Effector memory CD4-positive, alpha-beta T cell (primary cell): ENCODE results near the gene SMARCA5.
A peak's percentile ranks its signal among the peaks of the same experiment; 100 is the strongest.

Experiments used
- DNase-seq, 3 donors: peaks; one replicate each; pipeline ENCODE4 v3.0.0-alpha.2; 2020
- H3K27ac ChIP-seq: 2 replicates; pipeline ENCODE4 v1.7.0; 2013; ENCODE audit warnings: mild to moderate bottlenecking, low read length, moderate library complexity; ENCODE audit not compliant: insufficient read depth, poor library complexity, severe bottlenecking
- H3K27me3 ChIP-seq: replicated peaks from 2 replicates; pipeline ENCODE4 v1.7.0; 2013; ENCODE audit warnings: mild to moderate bottlenecking, low read length; ENCODE audit not compliant: insufficient read depth, control insufficient read depth, poor library complexity, severe bottlenecking
- H3K36me3 ChIP-seq: 2 replicates; pipeline ENCODE4 v1.7.0; 2013; ENCODE audit warnings: mild to moderate bottlenecking, low read length, moderate library complexity; ENCODE audit not compliant: control insufficient read depth, insufficient read depth
- H3K4me1 ChIP-seq: 2 replicates; pipeline ENCODE4 v1.7.0; 2013; ENCODE audit warnings: low read length, mild to moderate bottlenecking; ENCODE audit not compliant: control insufficient read depth, insufficient read depth, poor library complexity, severe bottlenecking
- H3K4me3 ChIP-seq: 2 replicates; pipeline ENCODE4 v1.7.0; 2013; ENCODE audit warnings: low read length, low read depth, mild to moderate bottlenecking; ENCODE audit not compliant: insufficient read depth, poor library complexity, severe bottlenecking
- H3K9me3 ChIP-seq: 2 replicates; pipeline ENCODE4 v1.7.0; 2013; ENCODE audit warnings: mild to moderate bottlenecking, low read length, moderate library complexity; ENCODE audit not compliant: control insufficient read depth

The SMARCA5 gene

GRCh38 chr4:143559757-143560147 lies 46.2 kb downstream of the SMARCA5 start:
- Histone ChIP-seq H3K4me3 (peak overlapping the region; percentile 71), H3K4me1 (peaks cover 6% of the 10 kb centered on the region), H3K27ac (peak overlapping the region; percentile 61), H3K27me3 (no peaks in the 10 kb centered on the region), H3K9me3 (no peaks in the 10 kb centered on the region), H3K36me3 (peaks cover 3% of the 10 kb centered on the region)
- DNase-seq = peak in 1 of 3 donors; percentile 24

GRCh38 chr4:143564472-143564871 lies 51.0 kb downstream of the SMARCA5 start:
- no peak overlapping the region for H3K27ac ChIP-seq

GRCh38 chr4:143575331-143575730 lies 61.8 kb downstream of the SMARCA5 start:
- no peaks in the 10 kb centered on the region for H3K9me3 ChIP-seq
- no peaks in the 10 kb centered on the region for H3K4me1 ChIP-seq
- no peak for DNase-seq
- H3K27ac ChIP-seq = no peak overlapping the region
- no peaks in the 10 kb centered on the region for H3K27me3 ChIP-seq
- no peaks in the 10 kb centered on the region for H3K36me3 ChIP-seq
- H3K4me3 ChIP-seq = no peak overlapping the region

More at GRCh38 chr4:143564472-143564871, 51.0 kb downstream of the SMARCA5 start:
- no peak for DNase-seq
- H3K4me1 ChIP-seq = peaks cover 6% of the 10 kb centered on the region
- H3K9me3 ChIP-seq = no peaks in the 10 kb centered on the region
- no peak overlapping the region for H3K4me3 ChIP-seq
- no peaks in the 10 kb centered on the region for H3K27me3 ChIP-seq
- H3K36me3 ChIP-seq = no peaks in the 10 kb centered on the region

- Histone ChIP-seq H3K4me1 (no peaks in the 10 kb centered on the region), H3K9me3 (no peaks in the 10 kb centered on the region), H3K27ac (no peak overlapping the region), H3K4me3 (no peak overlapping the region), H3K27me3 (no peaks in the 10 kb centered on the region), H3K36me3 (no peaks in the 10 kb centered on the region)
- no peak for DNase-seq
Observed at GRCh38 chr4:143581331-143581946, 67.9 kb downstream of the SMARCA5 start.

- Histone ChIP-seq H3K4me3 (no peak overlapping the region), H3K9me3 (no peaks in the 10 kb centered on the region), H3K36me3 (no peaks in the 10 kb centered on the region), H3K27ac (no peak overlapping the region), H3K27me3 (no peaks in the 10 kb centered on the region), H3K4me1 (no peaks in the 10 kb centered on the region)
- no peak for DNase-seq
Observed at GRCh38 chr4:143585548-143585947, 72.0 kb downstream of the SMARCA5 start.

GRCh38 chr4:143586080-143586479 lies 72.6 kb downstream of the SMARCA5 start:
- Histone ChIP-seq H3K4me3 (no peak overlapping the region), H3K4me1 (no peaks in the 10 kb centered on the region), H3K27ac (no peak overlapping the region), H3K36me3 (no peaks in the 10 kb centered on the region), H3K9me3 (no peaks in the 10 kb centered on the region), H3K27me3 (no peaks in the 10 kb centered on the region)
- DNase-seq = no peak

- no peaks in the 10 kb centered on the region for H3K36me3 ChIP-seq
- H3K27me3 ChIP-seq = no peaks in the 10 kb centered on the region
- no peaks in the 10 kb centered on the region for H3K4me1 ChIP-seq
- no peak overlapping the region for H3K4me3 ChIP-seq
- DNase-seq = no peak
- H3K9me3 ChIP-seq = no peaks in the 10 kb centered on the region
- H3K27ac ChIP-seq = no peak overlapping the region
Observed at GRCh38 chr4:143587703-143588102, 74.2 kb downstream of the SMARCA5 start.

- no peaks in the 10 kb centered on the region for H3K4me1 ChIP-seq
- no peaks in the 10 kb centered on the region for H3K27me3 ChIP-seq
- DNase-seq = no peak
- no peak overlapping the region for H3K4me3 ChIP-seq
- no peaks in the 10 kb centered on the region for H3K9me3 ChIP-seq
- H3K36me3 ChIP-seq = no peaks in the 10 kb centered on the region
- H3K27ac ChIP-seq = no peak overlapping the region
Observed at GRCh38 chr4:143597276-143597675, 83.8 kb downstream of the SMARCA5 start.

- no peak overlapping the region for H3K27ac ChIP-seq
- no peak overlapping the region for H3K4me3 ChIP-seq
- H3K4me1 ChIP-seq = no peaks in the 10 kb centered on the region
- no peak for DNase-seq
- no peaks in the 10 kb centered on the region for H3K9me3 ChIP-seq
- no peaks in the 10 kb centered on the region for H3K27me3 ChIP-seq
- H3K36me3 ChIP-seq = no peaks in the 10 kb centered on the region
Observed at GRCh38 chr4:143598816-143599215, 85.3 kb downstream of the SMARCA5 start.

GRCh38 chr4:143599827-143600226 lies 86.3 kb downstream of the SMARCA5 start:
- Histone ChIP-seq H3K9me3 (no peaks in the 10 kb centered on the region), H3K4me1 (no peaks in the 10 kb centered on the region), H3K4me3 (no peak overlapping the region), H3K27me3 (no peaks in the 10 kb centered on the region), H3K27ac (no peak overlapping the region), H3K36me3 (no peaks in the 10 kb centered on the region)
- DNase-seq = no peak
